Amniotic stem cell (primary cell): ENCODE data around the gene SOD3.

ENCODE experiments used
- DNase-seq: peaks from one replicate; lab custom pipeline; 2025; lab: John Stamatoyannopoulos, UW

SOD3 gene

DNA sequence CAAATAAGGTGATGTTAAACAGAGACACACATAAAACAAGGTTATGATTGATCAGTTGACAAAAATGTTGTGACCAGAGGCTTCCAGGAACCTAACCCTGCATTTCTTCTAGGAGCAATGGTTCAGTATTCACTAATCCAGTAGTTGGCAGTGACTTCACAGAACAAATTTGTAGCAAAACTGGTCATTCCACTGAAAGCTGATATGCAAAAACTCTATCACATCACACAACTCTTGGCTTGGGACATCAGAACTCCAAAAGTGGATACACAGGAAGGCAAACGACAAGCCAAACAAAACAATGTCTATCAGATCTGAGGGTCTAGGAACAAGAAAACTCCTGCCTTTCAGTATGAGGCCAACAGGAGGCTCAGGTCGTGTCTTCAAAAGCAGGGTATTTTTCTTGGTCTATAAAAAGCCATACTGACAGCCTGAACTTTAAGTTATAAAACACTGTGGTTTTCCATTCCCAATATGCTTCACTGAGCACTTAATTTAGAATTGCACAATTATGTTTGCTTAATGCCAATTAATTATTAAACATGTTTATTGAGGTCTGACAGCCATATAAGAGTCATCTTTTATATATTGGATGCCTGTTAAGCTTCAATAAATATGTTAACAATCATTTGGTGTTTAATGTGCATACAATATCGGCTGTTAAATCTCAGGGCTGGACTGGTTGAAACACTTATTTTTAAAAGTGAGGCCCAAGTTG lies 45.6 kb downstream of the SOD3 start:
- DNase-seq: no peak

DNA sequence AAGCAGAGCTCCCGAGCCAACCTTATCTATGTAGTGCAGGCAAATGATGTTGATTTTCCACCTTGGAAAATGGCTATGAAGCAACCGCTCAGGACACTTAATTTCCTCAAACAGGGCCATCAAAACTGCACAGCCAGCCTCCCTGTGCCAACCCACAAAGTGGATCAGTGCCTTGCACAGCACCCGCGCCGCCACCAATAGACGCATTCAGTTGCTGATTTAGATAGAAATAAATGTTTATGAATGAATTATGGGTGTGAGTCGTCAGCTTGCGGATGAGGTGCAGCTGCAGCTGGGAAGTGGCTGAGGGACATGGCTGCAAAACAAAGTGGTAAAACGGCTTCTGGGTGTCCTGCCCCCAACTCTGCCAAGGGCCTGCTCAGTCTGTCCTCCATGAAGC lies 47.0 kb downstream of the SOD3 start:
- no peak for DNase-seq

DNA sequence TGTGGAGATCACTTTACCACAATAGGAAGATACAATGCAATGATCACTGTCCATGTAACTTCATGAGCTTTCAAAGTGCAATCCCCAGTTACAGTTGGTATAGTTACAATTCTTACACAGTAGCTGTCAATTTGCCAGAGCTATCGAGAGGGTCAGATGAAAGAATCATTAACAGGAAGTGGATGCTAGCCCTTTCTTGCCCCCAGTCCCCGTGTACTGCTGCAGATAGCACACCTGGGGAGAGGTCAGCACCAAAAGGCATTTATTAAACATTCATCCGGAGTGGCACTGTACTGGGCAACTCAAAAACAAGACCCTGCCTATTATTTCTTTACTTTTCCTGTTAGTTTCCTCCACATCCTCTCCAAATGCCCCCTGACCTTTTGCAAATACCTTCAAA lies 47.7 kb downstream of the SOD3 start:
- no peak for DNase-seq

DNA sequence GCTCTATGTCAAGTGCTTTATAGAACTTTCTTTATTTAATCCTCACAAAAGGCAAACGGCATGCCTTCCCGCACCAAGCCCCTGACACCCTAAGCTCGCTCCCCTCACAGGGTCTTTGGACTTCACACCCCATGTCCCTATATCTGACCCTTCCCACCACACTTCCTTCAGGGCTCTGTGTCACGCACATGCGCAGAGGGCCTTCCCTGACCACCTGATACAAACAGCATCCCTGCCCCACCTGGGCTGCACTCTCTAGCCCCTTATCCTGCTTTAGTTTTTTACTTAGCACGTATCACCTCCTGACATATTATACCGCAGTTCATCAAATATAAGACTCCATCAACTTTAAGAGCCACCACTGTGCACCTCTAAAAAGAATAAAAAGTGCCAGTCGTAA lies 49.8 kb downstream of the SOD3 start:
- DNase-seq: no peak

GRCh38 chr4:24845902-24846301 lies 50.5 kb downstream of the SOD3 start:
- no peak for DNase-seq

DNA sequence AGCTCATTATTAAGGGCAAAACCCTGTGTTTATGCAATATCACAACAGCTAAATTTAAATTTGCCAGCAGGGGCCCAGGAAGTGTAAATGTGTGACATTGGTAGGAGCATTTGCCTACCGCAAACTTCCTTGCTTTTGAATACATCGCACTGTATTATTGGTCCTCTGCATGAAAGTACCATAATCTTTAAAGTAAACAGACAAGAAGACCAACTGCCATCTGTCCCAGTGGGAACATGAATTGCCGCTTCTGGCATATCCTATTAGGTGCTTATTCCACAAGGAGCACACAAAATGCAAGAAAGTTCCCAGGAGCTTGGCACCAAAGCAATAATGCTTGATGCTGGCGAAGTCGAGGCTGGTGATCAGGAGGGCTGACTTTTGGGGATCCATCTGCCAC lies 51.3 kb downstream of the SOD3 start:
- no peak for DNase-seq

DNA sequence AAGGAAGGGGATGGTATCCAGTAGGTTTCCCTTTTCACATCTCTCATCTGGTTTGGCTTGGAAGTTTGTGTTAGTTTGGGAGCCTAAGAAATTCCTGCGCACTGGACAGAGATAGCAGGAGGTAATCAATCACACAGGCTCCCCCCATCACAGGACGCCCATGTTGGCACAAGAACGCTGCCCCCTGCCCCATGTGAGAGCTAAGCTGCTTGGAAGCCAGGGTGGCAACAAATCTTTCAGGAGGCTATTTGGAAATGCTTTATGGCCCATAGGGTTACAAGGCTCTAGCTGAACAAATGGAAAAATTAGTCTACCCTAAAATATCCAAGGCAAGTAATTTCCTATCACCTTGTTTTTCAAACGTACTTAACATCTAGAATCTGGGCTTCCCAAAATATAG lies 54.0 kb downstream of the SOD3 start:
- no peak for DNase-seq

DNA sequence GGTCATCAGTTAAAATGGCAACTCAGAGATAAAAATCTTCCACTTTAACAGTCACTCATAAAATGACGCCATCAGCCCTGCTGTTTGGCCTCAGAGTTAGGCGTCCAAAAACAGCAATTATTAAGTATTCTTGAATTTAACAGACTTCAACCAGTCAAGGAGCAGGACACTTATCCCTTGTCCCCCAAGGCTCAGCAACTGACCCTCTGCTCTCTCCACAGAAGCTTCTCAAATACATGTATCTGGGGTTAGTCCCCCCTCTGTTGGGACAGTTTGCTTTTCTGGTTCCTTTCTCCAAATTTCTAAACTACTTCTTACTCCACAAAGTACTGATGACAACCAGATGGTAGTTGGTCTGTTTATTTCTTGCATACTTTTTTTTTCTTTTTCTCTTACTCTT lies 54.4 kb downstream of the SOD3 start:
- DNase-seq: no peak
